Measurements from ENCODE around the gene PDSS2.

- TF ChIP-seq, protein P1, sequence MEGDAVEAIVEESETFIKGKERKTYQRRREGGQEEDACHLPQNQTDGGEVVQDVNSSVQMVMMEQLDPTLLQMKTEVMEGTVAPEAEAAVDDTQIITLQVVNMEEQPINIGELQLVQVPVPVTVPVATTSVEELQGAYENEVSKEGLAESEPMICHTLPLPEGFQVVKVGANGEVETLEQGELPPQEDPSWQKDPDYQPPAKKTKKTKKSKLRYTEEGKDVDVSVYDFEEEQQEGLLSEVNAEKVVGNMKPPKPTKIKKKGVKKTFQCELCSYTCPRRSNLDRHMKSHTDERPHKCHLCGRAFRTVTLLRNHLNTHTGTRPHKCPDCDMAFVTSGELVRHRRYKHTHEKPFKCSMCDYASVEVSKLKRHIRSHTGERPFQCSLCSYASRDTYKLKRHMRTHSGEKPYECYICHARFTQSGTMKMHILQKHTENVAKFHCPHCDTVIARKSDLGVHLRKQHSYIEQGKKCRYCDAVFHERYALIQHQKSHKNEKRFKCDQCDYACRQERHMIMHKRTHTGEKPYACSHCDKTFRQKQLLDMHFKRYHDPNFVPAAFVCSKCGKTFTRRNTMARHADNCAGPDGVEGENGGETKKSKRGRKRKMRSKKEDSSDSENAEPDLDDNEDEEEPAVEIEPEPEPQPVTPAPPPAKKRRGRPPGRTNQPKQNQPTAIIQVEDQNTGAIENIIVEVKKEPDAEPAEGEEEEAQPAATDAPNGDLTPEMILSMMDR (optimal IDR thresholded peaks at IDR 0.05 in 1 of 3, IDR thresholded peaks at IDR 0.05 in 1 of 3, conservative IDR thresholded peaks at IDR 0.05 in 1 of 3; ENCODE audit: extremely low read depth in 1 of 3, insufficient read depth in 2 of 3, low read length in 3 of 3) = no peak
- TF ChIP-seq EZH2 (IDR thresholded peaks at IDR 0.05; ENCODE audit: low read length) = no peak
These were observed 237.8 kb downstream of the PDSS2 start for GRCh38 chr6:107221519-107221918.

Data from keratinocyte (primary cell).